H4 (cell line): ENCODE data around the gene SCN2B. TPM values are rescaled to one million over a fixed set of nuclear protein-coding genes. Genes with fewer than 3 reads are reported as not detected.

ENCODE experiments used
- DNase-seq: peaks from one replicate; pipeline ENCODE4 v3.0.0-alpha.2; 2015; ENCODE audit warnings: low spot score
- total RNA-seq: library from RNA; depleted of rRNA; stranded (reverse); fragments of >200 nt; shearing (Covaris generic); gene quantifications from 2 replicates; pipeline ENCODE4 v1.2.3, GENCODE V29; 2014; rRNA removed

Gene SCN2B
- total RNA-seq, 1 experiment from 2014 or later: not detected

DNA sequence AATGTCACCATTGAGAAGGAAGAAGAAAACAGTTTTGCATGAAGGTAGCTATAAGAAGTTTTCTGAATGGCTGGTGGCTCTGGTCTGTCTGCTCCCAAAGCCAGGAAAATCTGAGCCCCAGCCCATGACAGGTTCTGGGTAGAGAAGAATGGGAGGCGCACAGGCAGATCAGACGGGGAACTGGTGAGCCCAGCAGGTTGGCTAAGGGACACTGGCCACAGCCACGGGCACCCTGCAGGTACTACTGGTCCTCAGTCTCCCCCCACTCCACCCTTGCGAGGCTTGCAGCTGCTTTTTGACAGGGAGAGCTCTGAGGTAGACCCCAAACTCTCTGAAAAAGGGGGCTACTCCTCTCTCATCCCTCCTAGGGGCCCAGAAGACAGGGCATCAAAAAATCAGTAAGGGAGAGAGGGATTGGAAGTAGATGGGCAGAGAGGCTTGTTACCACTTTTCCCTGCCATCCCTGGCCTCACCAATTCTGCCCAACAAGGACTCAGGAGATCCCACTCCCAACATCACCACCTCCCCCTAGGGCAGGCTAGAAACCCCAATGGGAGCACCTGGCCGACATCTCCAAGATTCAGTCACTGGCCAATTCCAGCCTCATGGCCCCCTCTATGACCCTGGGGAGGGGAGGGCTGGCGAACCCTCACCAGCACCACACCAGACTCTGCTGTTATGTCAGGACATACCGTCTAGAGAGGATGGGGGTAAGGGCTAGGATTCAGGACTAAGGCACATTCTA, 41.2 kb downstream of the SCN2B start:
- no peak for DNase-seq

DNA sequence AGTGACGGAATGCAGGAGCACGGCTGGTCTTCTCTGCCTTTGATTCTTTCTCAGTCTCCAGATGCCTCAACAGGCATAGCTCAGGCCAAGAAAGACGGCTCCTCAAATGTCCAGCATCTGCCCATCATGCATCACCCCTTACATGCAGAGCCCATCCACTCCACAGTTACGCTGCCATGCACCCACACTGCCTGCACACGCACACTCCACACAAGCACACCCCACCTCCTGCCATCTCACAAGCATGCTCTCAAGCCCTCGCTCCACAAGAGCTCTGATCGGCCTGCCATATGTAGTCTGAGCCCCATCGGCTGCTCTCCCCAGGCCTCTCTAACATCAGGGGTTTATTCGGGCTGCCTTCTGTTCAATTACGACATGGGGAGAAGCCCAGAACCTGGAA, 42.6 kb downstream of the SCN2B start:
- no peak for DNase-seq

DNA sequence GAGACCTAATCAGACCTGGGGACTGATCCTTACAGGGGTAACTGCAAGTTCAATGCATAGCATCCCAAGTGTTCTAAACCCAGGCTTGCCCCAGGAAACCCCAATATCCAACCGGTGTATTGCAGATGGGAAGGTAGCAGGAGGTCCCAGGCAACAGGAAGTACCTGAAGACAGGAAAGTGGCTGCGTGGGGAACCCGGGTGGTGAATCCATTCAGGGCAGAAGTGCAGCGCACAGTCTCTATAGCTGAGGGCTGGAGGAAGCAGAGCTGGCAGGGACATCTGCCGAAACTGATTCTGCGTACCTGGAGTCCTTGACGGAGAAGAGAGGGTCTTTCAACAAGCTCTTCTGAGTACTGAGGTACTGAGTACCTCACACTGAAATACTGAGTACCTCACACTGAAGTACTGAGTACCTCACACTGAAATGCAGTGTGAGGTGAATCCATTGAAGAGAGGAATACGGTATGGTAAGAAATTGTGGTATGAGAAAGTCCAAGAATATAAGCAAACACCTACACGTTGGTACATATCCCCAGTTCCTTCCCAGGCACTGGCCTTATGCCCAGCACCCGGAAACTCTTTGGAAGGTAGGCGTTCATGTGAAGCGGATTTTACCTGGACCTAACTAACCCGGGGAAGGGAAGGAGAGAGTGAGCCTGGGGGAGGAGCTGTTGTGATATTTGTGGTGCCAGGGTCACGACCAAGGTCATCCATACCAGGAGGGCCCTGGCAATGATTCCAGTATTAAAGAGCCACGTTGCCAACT, 43.9 kb downstream of the SCN2B start:
- DNase-seq: no peak

DNA sequence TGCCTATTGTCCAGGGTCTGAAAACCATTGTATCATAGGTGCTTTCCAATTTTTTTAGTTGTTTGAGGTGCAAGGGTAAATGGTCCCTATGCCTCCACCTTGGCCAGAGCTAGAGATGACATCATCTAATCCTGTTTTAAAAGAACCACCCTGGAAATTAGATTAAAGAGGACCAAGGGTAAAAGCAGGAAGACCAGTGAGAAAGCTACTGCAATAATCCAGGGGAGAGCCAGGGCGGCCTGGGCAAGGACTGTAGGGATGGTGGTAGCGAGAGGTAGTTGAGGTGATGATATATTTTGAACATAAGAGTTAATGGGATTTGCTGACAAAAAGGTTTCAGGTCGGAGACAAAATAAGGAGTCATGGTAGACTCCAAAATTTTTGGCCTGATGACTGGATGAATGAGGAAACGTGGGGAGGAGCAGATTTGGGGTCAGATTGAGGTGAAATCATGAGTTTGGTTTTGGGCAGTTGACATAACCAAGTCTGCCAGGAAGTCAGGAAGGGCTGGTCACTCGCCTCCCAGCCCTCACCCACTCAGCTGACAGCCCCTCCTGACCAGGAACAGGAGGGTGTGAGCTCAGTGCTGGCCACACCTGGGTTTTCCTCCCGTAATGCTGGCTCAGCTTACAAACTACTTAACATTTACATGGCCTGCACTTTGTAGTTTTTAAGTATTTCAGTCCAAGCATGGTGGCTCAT, 46.8 kb downstream of the SCN2B start:
- no peak for DNase-seq

DNA sequence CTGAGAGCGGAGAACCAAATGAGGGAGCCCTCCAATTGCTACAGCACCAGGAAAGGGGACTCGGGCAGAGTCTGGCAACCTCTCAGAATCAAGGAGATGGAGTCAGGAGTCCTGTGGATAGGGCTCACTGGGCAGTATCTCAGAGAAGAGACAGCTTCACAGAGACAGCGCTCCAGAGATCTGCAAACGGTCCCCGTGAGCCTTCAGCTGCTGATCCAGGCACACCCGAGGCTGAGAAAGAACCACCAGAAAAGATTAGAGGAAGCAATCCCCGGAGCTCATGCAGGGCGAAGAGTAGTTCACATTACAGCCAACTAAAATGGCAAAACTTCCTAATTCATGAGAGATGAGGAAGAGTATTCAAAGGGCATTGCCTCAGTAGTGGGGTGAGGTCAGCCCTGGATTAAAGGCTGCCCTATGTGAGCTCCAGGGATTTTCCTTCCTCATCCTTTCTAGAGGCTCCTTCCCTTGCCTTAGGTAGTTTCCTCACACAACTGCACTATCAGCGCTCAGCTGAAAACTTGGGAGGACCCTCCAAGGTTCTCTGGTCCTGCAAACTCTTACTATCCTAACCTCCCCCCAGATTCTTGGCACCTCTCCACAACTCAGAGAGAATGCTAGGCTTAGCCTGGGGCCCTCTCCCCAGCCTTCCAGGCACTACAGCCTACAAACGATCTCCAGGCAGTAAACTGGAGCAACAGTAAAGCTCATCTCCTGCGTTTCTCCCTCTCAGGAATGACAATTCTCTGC, 47.5 kb downstream of the SCN2B start:
- no peak for DNase-seq

DNA sequence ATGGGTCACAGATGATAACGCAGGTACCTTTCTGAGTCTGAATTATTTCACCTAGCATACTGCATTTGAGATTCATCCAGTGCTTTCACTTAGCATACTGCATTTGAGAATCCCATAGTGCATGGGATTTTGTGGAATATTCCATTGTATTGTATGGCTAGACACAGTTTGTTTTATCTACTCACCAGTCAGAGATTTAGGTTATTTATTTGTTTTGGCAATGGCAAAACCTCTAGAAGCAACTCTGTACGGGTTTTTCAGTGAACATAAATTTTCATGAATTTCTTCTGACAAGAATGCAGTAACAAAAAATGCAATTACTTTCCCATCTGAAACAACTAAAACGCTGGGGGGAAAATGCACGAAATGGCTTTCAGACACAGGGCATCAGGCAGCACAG, 48.1 kb downstream of the SCN2B start:
- DNase-seq: no peak

DNA sequence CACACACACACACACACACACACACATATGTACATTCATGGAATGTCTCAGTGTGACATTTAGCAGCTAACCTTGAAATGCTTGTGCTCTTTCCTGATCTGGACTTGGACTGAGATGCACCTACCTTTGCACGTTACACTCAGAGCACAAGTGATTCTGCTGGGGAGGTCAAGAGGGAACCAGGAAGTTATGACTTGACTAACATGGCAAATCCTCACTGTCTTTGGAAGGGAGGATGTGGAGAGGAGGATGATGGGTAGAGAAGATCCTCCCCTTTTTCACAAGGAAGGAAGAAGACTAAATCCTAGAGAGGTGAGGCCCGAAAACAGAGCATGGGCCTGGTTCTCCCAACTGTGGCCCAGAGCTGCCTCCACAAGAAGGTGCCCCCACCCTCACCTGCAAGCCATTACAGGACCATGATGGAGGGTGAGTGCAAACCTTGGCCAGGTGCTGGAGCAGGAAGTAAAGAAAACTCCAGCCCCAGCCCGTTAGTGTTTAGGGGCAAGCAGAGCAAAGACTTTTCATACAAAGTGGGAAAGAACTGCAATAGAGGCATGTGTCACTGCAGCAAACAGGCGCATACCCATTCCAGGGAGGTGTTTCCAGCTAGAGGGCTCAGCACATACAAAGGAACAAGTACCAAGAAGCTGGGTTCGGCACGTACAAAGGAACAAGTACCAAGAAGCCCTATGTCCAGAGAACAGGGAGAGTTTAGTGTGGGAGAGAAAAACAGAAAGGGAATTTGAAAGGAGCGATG, 50.2 kb downstream of the SCN2B start:
- no peak for DNase-seq

DNA sequence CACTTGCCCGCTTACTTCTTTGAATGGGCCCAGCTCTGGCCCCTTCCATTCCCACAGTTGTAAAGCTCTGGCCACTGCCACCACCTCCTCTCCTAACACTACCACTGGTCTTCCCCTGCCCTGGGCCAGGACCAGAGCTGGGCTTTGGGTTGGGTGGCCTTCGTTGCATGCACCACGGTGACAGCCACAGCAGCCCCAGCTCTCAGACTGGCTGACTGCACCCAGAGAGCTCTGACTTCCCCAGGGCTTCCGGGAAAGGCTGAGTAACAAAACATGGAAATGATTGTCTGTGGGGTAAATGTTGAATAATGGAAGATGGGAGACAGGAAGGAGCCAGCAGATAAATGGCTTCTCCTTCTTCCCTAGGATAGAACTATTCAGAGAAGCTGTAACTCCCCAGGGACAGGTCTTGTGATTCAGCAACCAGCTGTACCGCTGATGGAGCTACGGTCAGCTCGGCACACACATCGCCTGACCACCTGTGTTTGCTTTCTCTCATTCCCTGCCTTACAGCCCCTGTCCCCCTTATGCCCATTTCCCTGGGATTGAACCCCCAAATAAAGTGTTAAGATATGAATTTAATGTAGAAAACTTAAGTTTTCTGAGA, 51.4 kb downstream of the SCN2B start:
- DNase-seq: no peak

DNA sequence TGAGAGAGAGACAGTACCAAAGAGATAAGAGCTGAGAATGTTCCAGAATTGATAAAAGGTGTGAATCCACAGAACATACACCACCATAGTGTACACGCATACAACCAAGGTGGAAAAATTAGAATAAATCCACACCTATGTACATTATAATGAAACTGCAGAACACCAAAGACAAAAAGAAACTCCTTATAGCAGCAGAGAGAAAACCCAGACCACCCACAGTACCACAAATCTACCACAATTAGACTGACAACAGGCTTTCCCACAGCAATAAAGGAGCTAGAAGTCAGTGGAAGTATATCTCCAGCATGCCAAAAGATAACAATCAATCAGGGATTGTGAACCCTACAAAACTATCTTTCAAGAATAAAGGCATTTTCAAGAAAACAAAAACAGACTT, 55.6 kb downstream of the SCN2B start:
- DNase-seq: no peak

DNA sequence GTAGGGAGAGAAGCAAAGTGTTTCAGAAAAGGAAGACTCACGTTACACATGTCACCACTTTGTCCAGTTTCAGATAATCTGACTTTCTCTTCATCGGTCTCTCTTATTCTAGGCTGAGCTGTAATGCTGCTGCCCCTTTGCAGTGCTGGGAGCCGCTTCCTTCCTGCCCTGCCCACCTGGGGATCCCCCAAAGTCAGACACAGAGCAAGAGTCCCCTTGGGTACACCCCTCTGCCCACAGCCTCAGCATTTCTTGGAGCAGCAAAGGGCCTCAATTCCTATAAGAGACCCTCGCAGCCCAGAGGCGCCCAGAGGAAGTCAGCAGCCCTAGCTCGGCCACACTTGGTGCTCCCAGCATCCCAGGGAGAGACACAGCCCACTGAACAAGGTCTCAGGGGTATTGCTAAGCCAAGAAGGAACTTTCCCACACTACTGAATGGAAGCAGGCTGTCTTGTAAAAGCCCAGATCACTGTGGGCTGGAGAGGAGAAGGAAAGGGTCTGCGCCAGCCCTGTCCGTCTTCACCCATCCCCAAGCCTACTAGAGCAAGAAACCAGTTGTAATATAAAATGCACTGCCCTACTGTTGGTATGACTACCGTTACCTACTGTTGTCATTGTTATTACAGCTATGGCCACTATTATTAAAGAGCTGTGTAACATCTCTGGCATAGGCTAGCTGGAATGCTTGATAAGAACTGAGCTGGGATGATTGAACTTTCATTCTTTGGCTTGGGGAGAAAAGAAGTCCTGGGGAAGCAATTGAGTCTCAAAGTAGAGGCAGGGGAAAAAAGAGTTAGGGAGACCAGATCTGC, 58.4 kb downstream of the SCN2B start:
- no peak for DNase-seq

DNA sequence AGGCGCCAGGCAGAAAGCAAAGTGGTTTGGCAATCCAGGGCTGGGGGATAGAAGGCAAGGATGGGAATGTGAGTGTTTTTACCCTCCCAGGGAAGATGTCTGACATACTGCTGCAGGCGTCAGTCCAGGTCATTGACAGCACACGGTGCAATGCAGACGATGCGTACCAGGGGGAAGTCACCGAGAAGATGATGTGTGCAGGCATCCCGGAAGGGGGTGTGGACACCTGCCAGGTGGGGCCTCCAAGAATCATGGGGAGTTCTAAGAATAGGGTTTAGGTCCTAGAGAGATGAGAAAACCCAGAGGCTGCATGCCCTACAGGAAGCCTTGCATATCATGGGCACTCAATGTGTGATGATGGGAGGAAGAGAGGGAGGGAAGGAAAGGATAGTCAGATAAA, 61.4 kb downstream of the SCN2B start:
- no peak for DNase-seq

DNA sequence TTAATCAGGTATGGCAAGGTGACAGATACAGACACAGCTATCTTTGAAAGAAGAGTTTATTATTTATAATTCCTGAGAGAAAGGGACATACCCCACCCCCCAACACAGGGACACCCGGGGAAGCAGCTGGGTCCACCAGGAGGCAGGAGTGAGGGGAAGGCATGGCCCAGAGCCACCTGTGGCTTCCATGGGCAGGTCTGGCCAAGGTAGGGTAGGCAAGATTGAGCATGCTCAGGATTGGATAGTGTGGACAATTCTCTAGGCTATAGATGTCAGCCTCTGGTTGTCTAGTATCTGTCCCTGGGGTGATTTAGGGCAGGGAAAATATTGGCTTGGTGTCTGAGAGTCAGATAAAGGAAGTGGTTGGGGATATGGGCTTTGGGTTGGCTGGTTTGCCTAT, 62.2 kb downstream of the SCN2B start:
- DNase-seq: no peak

DNA sequence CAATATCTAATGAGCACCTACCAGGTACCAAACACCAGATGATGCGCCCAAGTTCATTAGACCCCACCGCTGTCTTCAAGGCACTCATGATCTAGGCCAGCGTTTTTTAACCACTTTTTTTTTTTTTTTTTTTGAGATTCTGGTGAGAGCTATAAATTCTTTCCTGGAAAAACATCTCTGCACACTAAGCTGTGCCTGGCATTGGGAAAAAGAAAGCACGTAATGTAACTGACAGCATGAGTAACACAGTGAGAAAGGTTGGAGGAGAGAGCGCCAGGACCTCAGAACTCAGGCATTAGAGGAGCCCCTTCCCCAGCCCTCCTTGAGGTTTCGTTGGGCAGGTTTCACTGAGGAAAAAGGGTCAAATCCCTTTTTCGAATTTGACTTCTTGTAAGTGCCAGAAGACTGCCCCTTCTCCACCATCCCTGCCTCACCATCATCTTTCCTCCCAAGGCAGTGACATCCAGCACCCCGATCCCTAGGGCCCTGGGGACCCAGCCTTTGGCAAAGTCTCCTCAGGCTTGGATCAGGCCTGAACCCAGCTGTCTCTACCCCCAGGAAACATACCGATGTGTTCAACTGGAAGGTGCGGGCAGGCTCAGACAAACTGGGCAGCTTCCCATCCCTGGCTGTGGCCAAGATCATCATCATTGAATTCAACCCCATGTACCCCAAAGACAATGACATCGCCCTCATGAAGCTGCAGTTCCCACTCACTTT, 63.6 kb downstream of the SCN2B start:
- DNase-seq: no peak

Other genes with a start within 250 kb of the SCN2B start
- 0.33 TPM in 1 of 2 replicates, not detected in the other for gene TMPRSS13, start 247.2 kb downstream of the SCN2B start, total RNA-seq
- gene IL10RA, start 190.2 kb downstream of the SCN2B start, total RNA-seq: 0.04 TPM in 1 of 2 replicates, not detected in the other
- gene TMPRSS4, start 99.6 kb downstream of the SCN2B start, total RNA-seq: not detected in 2 replicates
- not detected in 2 replicates for gene SMIM35, start 89.7 kb downstream of the SCN2B start, total RNA-seq
- 2.5 and 3.9 TPM in 2 replicates for gene SCN4B, start 23.8 kb downstream of the SCN2B start, total RNA-seq
- not detected in 2 replicates for gene JAML, start 48.4 kb upstream of the SCN2B start, total RNA-seq
- gene MPZL3, start 75.7 kb upstream of the SCN2B start, total RNA-seq: 9.8 and 10.4 TPM in 2 replicates
- gene MPZL2, start 87.7 kb upstream of the SCN2B start, total RNA-seq: 1.0 and 1.7 TPM in 2 replicates
- not detected in 2 replicates for gene CD3E, start 128.1 kb upstream of the SCN2B start, total RNA-seq
- gene CD3D, start 166.1 kb upstream of the SCN2B start, total RNA-seq: not detected in 2 replicates
- gene CD3G, start 167.7 kb upstream of the SCN2B start, total RNA-seq: not detected in 2 replicates
- gene UBE4A, start 183.0 kb upstream of the SCN2B start, total RNA-seq: 39.6 and 45.1 TPM in 2 replicates
- 59.3 and 94.8 TPM in 2 replicates for gene ATP5MG, start 225.0 kb upstream of the SCN2B start, total RNA-seq